ENCODE results near the gene CYRIA. TPM values are rescaled to one million over a fixed set of nuclear protein-coding genes. Genes with fewer than 3 reads are reported as not detected.

CYRIA gene
- total and polyA plus RNA-seq, 2 donors (not counting 3 experiments of a cell fraction or from before 2014, with no cell fraction given) = 9.3 to 38.4 TPM

- H3K27ac ChIP-seq (ENCODE audit: insufficient read depth, low read depth, low read length) = no peak overlapping the region
- no peaks in the 10 kb centered on the region for H3K9me3 ChIP-seq (replicated peaks; ENCODE audit: control insufficient read depth, insufficient read depth, low read length)
- dilution Hi-C loops (cut with MboI; ENCODE audit: extremely low pct_ligation_motif_present, low sequenced_read_pairs) = no loop called here
- BruUV-seq (replicated peaks) = no TSS peak
- no peak overlapping the region for H2AFZ ChIP-seq (ENCODE audit: low read depth, low read length)
- no peaks in the 10 kb centered on the region for H3K9me1 ChIP-seq (replicated peaks; ENCODE audit: control insufficient read depth, extremely low read depth, insufficient read depth, low read length)
- ChIA-PET CTCF (interaction anchor here (0.6 to 3.1 kb wide), 5 partner anchors 15 to 35 kb away, joined by 3 to 9 read pairs (median 3); no protein-coding TSS in a partner anchor), POLR2A (no interaction called here)
- no peaks in the 10 kb centered on the region for H3K27me3 ChIP-seq (ENCODE audit: control insufficient read depth in 2 of 2, insufficient read depth in 2 of 2, low read length in 2 of 2)
- no peak overlapping the region for H3K4me2 ChIP-seq (ENCODE audit: insufficient read depth, low read length)
- peaks cover 22% of the 10 kb centered on the region for H3K79me2 ChIP-seq (ENCODE audit: control insufficient read depth, insufficient read depth, low read length)
- no peak for TF ChIP-seq EZH2 (IDR thresholded peaks at IDR 0.05; ENCODE audit: borderline replicate concordance, low read depth, low read length, severe bottlenecking)
- TF ChIP-seq MYC (IDR thresholded peaks at IDR 0.05; ENCODE audit: low read depth, low read length) = no peak
- no peak for TF ChIP-seq GATA2 (IDR thresholded peaks at IDR 0.05; ENCODE audit: insufficient read depth, insufficient read length, low read depth, low read length)
- no peak for TF ChIP-seq JUN (IDR thresholded peaks at IDR 0.05; ENCODE audit: borderline replicate concordance, insufficient read depth, insufficient read length, low read depth)
- TF ChIP-seq POLR2AphosphoS5 (IDR thresholded peaks at IDR 0.05; ENCODE audit: insufficient read depth, low read depth, low read length) = no peak
- no peak for TF ChIP-seq FOS (IDR thresholded peaks at IDR 0.05; ENCODE audit: borderline replicate concordance, insufficient read depth, low read length)
- no peak for TF ChIP-seq MAX (IDR thresholded peaks at IDR 0.05; ENCODE audit: insufficient read depth, insufficient read length)
- TF ChIP-seq, protein P1, sequence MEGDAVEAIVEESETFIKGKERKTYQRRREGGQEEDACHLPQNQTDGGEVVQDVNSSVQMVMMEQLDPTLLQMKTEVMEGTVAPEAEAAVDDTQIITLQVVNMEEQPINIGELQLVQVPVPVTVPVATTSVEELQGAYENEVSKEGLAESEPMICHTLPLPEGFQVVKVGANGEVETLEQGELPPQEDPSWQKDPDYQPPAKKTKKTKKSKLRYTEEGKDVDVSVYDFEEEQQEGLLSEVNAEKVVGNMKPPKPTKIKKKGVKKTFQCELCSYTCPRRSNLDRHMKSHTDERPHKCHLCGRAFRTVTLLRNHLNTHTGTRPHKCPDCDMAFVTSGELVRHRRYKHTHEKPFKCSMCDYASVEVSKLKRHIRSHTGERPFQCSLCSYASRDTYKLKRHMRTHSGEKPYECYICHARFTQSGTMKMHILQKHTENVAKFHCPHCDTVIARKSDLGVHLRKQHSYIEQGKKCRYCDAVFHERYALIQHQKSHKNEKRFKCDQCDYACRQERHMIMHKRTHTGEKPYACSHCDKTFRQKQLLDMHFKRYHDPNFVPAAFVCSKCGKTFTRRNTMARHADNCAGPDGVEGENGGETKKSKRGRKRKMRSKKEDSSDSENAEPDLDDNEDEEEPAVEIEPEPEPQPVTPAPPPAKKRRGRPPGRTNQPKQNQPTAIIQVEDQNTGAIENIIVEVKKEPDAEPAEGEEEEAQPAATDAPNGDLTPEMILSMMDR (IDR thresholded peaks at IDR 0.05; ENCODE audit: extremely low read depth in 1 of 2, insufficient read depth in 1 of 2, low read depth in 1 of 2, low read length in 2 of 2) = no peak
- no peak for TF ChIP-seq POLR2A (IDR thresholded peaks at IDR 0.05; ENCODE audit: low read depth, low read length)
- no peak overlapping the region for H3K9ac ChIP-seq (replicated peaks; ENCODE audit: extremely low read depth, insufficient read depth, low read length)
- peaks cover 12% of the 10 kb centered on the region for H3K4me1 ChIP-seq (ENCODE audit: control insufficient read depth, extremely low read depth, insufficient read depth, low read length)
- H3K4me3 ChIP-seq (replicated peaks in 1 of 3; ENCODE audit: insufficient read depth in 1 of 3, low read depth in 1 of 3, low read length in 3 of 3) = no peak overlapping the region
- FAIRE-seq = no peak
- no peak for DNase-seq (ENCODE audit: low read depth, low spot score)
- peaks cover 3% of the 10 kb centered on the region in 2 experiments for H3K36me3 ChIP-seq (ENCODE audit: control insufficient read depth in 2 of 2, extremely low read depth in 1 of 2, insufficient read depth in 2 of 2, low read length in 2 of 2)
- intact Hi-C loops (cut with micrococcal nuclease) = no loop called here
- H4K20me1 ChIP-seq (replicated peaks; ENCODE audit: control insufficient read depth, extremely low read depth, insufficient read depth, low read length) = no peaks in the 10 kb centered on the region
Measured at GRCh38 chr2:16644221-16644925, 21.3 kb downstream of the CYRIA start.
